IPS-18a (cell line): ENCODE results near the gene BEAN1.
"Not testable (repeated sequence)": the region's sequence is repeated elsewhere in the genome, so short reads cannot be mapped to it uniquely, and the experiment has no call there.

Experiments
- H3K27ac ChIP-seq: one replicate; pipeline ENCODE4 v1.5.1; 2013; ENCODE audit warnings: low read length
- H3K27me3 ChIP-seq: one replicate; pipeline ENCODE4 v1.6.1; 2013; ENCODE audit warnings: mild to moderate bottlenecking, low read length; ENCODE audit not compliant: control insufficient read depth, insufficient read depth
- H3K36me3 ChIP-seq: one replicate; pipeline ENCODE4 v1.6.1; 2013; ENCODE audit warnings: low read depth, low read length; ENCODE audit not compliant: control insufficient read depth
- H3K4me1 ChIP-seq: one replicate; pipeline ENCODE4 v1.6.1; 2013; ENCODE audit warnings: low read depth, low read length; ENCODE audit not compliant: control insufficient read depth
- H3K4me3 ChIP-seq: one replicate; pipeline ENCODE4 v1.5.1; 2013; ENCODE audit warnings: low read length
- H3K9ac ChIP-seq: one replicate; pipeline ENCODE4 v1.6.1; 2013; ENCODE audit warnings: mild to moderate bottlenecking, low read length, moderate library complexity
- H3K9me3 ChIP-seq: one replicate; pipeline ENCODE4 v1.6.1; 2013; ENCODE audit warnings: low read depth, low read length; ENCODE audit not compliant: control insufficient read depth

BEAN1 gene

GRCh38 chr16:66494916-66495315, 67.8 kb downstream of the BEAN1 start:
- Histone ChIP-seq H3K9ac (no peak overlapping the region), H3K4me3 (no peak overlapping the region), H3K36me3 (no peaks in the 10 kb centered on the region)

GRCh38 chr16:66495440-66495839, 68.3 kb downstream of the BEAN1 start:
- no peak overlapping the region for H3K4me3 ChIP-seq
- H3K4me1 ChIP-seq = no peaks in the 10 kb centered on the region
- H3K9ac ChIP-seq = no peak overlapping the region
- no peaks in the 10 kb centered on the region for H3K27me3 ChIP-seq
- no peaks in the 10 kb centered on the region for H3K9me3 ChIP-seq
- H3K36me3 ChIP-seq = no peaks in the 10 kb centered on the region
- H3K27ac ChIP-seq = no peak overlapping the region

More at GRCh38 chr16:66494916-66495315, 67.8 kb downstream of the BEAN1 start:
- Histone ChIP-seq H3K9me3 (no peaks in the 10 kb centered on the region), H3K4me1 (no peaks in the 10 kb centered on the region), H3K27ac (no peak overlapping the region), H3K27me3 (no peaks in the 10 kb centered on the region)

GRCh38 chr16:66496226-66496625, 69.1 kb downstream of the BEAN1 start:
- not testable (repeated sequence) for H3K9ac ChIP-seq, H3K9me3 ChIP-seq, H3K36me3 ChIP-seq, H3K27me3 ChIP-seq, H3K4me1 ChIP-seq, H3K4me3 ChIP-seq, H3K27ac ChIP-seq

GRCh38 chr16:66497921-66498320, 70.8 kb downstream of the BEAN1 start:
- not testable (repeated sequence) for H3K9me3 ChIP-seq, H3K4me1 ChIP-seq, H3K4me3 ChIP-seq, H3K27me3 ChIP-seq, H3K36me3 ChIP-seq, H3K9ac ChIP-seq, H3K27ac ChIP-seq

- H3K36me3 ChIP-seq, H3K27ac ChIP-seq, H3K4me3 ChIP-seq, H3K4me1 ChIP-seq, H3K9ac ChIP-seq, H3K9me3 ChIP-seq, H3K27me3 ChIP-seq: not testable (repeated sequence)
These were observed 74.5 kb downstream of the BEAN1 start for GRCh38 chr16:66501563-66501962.

GRCh38 chr16:66502020-66502913, 75.2 kb downstream of the BEAN1 start:
- no peaks in the 10 kb centered on the region for H3K27me3 ChIP-seq
- no peak overlapping the region for H3K27ac ChIP-seq
- no peak overlapping the region for H3K4me3 ChIP-seq
- H3K4me1 ChIP-seq = no peaks in the 10 kb centered on the region
- H3K9me3 ChIP-seq = no peaks in the 10 kb centered on the region
- no peaks in the 10 kb centered on the region for H3K36me3 ChIP-seq
- H3K9ac ChIP-seq = no peak overlapping the region

- Histone ChIP-seq H3K9ac (no peak overlapping the region), H3K27ac (no peak overlapping the region), H3K4me3 (no peak overlapping the region)
These were observed 75.9 kb downstream of the BEAN1 start for GRCh38 chr16:66503030-66503429.

GRCh38 chr16:66503612-66504011, 76.5 kb downstream of the BEAN1 start:
- Histone ChIP-seq H3K9me3 (no peaks in the 10 kb centered on the region), H3K4me1 (no peaks in the 10 kb centered on the region), H3K36me3 (no peaks in the 10 kb centered on the region), H3K27ac (no peak overlapping the region), H3K4me3 (no peak overlapping the region), H3K27me3 (no peaks in the 10 kb centered on the region), H3K9ac (no peak overlapping the region)

More at GRCh38 chr16:66503030-66503429, 75.9 kb downstream of the BEAN1 start:
- Histone ChIP-seq H3K36me3 (no peaks in the 10 kb centered on the region), H3K4me1 (no peaks in the 10 kb centered on the region), H3K27me3 (no peaks in the 10 kb centered on the region), H3K9me3 (no peaks in the 10 kb centered on the region)

GRCh38 chr16:66507731-66508239, 80.7 kb downstream of the BEAN1 start:
- H3K27ac ChIP-seq = no peak overlapping the region
- H3K9ac ChIP-seq = no peak overlapping the region
- H3K4me3 ChIP-seq = no peak overlapping the region
- H3K36me3 ChIP-seq = no peaks in the 10 kb centered on the region
- H3K27me3 ChIP-seq = no peaks in the 10 kb centered on the region
- no peaks in the 10 kb centered on the region for H3K9me3 ChIP-seq
- peaks cover 19% of the 10 kb centered on the region for H3K4me1 ChIP-seq

- H3K4me3 ChIP-seq = no peak overlapping the region
- peaks cover 20% of the 10 kb centered on the region for H3K4me1 ChIP-seq
- H3K27ac ChIP-seq = no peak overlapping the region
- no peak overlapping the region for H3K9ac ChIP-seq
- H3K36me3 ChIP-seq = no peaks in the 10 kb centered on the region
- no peaks in the 10 kb centered on the region for H3K27me3 ChIP-seq
- no peaks in the 10 kb centered on the region for H3K9me3 ChIP-seq
These were observed 81.3 kb downstream of the BEAN1 start for GRCh38 chr16:66508248-66508913.

GRCh38 chr16:66508914-66509496, 81.9 kb downstream of the BEAN1 start:
- Histone ChIP-seq H3K4me3 (no peak overlapping the region), H3K4me1 (peaks cover 20% of the 10 kb centered on the region), H3K27me3 (no peaks in the 10 kb centered on the region), H3K9ac (no peak overlapping the region), H3K27ac (no peak overlapping the region), H3K36me3 (no peaks in the 10 kb centered on the region), H3K9me3 (no peaks in the 10 kb centered on the region)
